Activated CD8-positive, alpha-beta memory T cell treated with anti-CD3 and anti-CD28 coated beads, Interleukin-2, amount 50 U/mL, for 1 hour (primary cell): Measurements from ENCODE around the gene MMP10.

Source experiments
- DNase-seq: peaks from one replicate; pipeline ENCODE4 v3.0.0-alpha.2; 2020; ENCODE audit errors: extremely low read depth

The MMP10 gene

DNA sequence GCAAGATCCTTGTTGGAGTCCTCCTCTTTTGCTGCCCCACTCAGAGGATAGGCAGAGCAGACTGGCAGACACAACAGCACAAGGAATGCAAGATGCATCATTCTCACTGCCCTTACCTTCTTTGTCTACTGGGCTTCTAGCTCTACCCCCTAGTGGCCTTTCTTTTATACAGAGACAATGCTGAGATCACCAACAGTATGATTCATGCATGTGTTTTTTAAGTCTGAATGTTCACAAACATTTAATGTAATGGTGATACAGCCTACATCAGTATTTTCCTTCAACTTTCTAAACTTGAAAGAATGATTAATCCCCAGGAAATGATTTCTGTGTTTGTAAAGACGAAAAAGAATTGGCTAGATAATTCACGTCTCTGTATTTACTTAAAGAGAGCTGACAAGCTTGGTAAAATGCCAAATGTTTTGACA lies at the start of gene MMP10:
MMP10 (minus strand) TSS at position 138 of the 428 bp plus-strand sequence; CDS start at position 101, 37 bp downstream.
- no peak for DNase-seq

DNA sequence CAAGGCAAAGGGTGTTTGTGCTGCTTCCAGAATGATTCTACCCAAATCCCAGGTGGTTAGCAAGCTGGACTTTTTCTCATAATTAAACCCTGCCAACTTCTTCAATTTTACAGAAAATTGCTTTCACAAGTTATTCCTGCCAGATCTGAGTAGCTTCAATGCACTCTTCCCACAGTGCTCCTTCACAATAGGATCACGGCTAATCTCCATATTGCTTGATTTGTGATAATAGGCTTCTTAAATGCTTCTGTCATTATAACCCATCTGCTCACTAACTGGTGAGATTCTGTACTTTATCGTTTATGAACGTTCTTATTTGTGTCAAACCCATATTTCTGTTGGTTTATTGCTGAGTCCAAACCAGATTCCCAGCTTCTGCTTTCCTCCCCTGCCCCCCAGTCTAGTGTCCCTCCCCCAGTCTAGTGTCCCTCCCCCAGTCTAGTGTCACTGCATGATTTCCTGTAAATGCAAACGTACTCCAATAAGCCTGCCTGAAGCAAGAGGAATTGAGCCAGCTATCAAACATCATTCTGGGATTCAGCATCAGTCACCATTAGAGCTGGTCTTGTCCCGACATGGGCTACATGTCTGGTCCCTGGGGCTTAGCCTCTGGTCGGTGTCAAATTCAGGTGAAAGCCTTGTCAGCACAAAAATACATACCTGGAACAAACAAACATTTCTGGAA lies 49.0 kb upstream of the MMP10 start:
- DNase-seq: no peak

DNA sequence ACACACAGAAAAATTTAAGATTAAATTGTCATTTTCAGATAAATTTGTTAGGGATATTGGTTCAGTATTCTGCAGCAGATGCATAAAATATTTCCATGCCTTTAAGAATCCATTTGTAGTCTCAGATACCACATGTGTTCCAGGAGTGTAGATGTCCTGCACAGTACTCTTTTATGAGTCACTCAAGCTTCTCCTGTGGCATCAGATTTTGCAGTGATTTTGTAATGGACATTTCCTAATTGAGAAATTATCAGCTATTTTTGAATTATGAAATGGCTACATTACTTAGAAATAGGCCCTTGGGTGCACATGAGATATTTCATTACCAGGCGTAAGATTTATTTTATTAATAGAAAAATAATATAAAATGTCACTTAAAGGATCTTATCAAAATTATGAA lies 44.1 kb upstream of the MMP10 start:
- no peak for DNase-seq

DNA sequence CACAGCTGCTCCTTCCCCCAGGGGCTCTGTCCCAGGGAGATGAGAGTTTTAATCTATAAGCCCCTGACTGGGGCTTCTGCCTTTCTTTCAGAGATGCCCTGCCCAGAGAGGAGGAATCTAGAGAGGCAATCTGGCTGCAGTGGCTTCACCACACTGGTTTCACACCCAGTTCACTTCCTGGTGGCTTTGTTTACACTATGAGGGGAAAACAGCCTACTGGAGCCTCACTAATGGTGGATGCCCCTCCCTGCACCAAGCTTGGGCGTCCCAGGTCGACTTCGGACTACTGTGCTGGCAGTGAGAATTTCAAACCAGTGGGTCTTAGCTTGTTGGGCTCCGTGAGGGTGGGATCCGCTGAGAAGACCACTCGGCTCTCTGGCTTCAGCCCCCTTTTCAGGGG lies 39.1 kb upstream of the MMP10 start:
- DNase-seq: no peak

DNA sequence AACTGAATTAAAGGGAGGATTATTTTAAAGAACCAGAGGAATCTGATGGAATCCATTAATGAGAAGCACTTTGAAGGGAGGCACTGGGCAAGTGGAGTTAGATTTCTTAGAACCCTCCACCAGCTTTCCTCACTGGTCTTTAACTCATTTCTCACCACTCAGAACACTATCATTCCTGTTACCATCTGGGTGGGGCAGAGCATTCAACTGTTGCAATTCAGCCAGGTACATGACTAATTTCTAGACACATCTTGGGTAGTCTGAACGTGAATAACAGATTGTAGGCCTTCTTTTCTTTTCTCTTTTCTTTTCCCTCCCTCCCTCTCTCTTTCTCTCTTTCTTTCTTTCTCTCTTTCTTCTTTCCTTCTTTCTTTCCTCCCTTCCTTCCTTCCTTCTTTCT lies 33.1 kb upstream of the MMP10 start:
- no peak for DNase-seq

DNA sequence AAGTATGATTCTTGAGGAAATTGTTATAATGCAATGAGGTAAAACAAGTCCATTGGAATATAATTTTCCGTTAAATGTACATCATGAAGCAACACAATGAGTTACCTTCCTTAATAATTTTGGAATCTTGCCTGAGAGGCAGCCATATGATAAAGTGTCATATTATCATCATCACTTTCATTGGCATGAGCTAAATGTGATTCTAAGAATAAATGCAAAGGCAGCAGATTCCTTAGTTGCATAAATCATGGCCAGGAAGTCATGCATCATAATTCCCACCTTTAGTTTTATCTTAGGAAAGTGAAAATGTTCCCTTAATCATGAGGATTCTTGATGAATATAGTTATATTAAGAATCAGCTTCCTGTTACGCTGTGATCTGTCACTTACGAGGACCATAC lies 31.8 kb upstream of the MMP10 start:
- no peak for DNase-seq

DNA sequence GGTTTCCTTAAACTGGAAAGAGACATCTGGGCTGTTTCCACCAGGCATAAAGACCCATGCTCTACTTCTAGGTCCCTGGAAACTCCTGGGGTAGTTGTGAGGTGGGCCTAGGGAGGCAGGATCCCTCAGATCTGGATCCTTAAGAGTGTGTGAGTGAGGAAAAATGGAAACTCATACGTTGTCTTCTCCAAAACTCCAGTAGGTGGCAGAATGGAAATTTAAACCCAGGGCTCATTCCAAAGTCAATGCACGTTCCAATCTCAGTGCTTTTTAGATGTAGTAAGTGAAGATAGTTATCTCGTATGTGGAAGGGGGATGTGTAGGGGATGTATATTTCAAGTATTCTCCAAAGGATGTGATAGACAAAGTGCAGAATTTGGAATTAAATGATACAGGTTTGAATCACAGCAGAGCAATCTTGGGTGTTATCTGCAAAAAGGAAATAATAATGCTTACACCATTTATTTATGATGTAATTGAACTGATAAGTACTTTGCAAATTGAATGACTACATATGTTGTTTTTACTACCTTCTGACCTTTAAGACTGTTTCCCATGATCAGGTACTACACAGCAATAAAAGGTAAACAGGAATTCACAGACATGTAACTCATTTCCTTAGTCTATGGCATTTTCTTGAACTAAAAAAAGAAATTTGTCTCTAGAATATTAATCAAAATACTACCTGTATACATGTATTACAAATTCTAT lies 30.7 kb upstream of the MMP10 start:
- no peak for DNase-seq

DNA sequence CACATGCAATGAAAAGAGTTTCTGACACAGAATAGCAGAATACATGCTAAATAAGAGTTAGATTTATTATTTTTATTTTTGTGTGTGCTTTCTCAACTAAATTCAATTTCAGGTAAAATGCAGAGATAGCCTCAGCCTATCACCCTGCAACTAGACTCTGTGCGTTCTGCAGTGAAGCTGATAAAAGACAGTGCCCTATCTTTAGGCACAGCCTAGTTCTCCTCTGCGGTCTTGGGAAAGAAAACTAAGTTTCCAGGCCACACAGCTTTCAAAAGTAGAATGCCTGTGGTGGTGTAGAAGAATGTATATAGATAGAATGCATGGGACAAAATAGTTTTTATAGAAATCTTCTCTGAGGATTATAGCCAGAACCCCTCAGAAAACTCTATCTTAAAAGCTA lies 29.5 kb upstream of the MMP10 start:
- no peak for DNase-seq

DNA sequence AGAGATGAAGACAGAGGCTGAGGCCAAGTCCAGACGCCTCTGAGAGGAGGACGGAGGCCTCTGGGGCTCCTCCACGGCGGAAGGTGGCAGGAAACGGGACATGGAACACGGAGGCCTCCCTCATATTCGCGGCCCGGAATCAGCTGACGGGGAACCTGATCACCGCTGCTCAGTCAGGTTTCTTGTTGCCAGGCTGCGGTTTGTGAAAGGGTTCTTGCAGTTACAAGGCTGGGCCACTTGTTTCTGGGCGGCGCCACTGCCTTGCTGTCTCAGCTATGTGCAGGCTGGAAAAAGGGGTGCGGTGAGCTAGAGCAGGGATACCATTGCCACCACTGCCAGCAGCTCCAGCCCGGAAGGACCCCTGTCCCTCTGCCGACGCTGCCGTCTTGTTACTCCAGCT lies 27.5 kb upstream of the MMP10 start:
- DNase-seq: no peak

DNA sequence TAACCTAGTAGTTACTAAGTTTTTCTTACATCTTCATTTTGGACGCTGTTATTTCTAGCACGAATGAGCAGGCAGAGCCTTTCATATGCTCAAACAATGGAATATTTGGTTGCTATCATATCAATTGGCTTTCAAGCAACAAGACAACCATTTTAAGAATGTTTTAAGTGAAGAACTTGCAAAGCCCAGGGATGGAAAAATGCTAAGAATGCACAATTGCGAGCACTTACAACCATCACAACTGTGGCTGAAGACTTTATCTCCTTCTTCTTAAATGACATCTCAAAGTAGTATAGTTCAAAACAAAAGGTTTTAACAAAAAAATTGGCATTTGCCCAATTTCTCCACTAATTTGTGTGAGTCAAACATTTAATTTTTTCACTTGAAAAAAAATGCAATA lies 25.9 kb upstream of the MMP10 start:
- no peak for DNase-seq

DNA sequence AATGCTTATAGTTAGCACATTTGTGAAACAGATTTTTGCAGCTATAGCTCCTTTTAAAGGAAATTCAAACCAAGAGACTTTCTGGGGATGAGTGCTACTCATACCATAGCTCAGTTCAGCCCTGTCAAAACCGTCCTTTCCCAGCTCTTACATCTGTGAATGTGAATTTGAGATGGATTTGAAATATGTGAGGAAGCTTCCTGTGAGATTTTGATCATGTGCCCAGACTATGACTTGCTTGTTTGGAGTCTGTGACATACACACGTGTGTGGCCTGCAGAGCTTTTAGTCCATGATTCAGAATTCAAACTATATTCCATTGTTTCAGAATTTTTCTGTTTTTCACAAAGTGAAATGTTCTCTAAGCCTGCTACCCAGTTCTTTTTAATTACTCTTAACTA lies 21.9 kb upstream of the MMP10 start:
- DNase-seq: no peak

DNA sequence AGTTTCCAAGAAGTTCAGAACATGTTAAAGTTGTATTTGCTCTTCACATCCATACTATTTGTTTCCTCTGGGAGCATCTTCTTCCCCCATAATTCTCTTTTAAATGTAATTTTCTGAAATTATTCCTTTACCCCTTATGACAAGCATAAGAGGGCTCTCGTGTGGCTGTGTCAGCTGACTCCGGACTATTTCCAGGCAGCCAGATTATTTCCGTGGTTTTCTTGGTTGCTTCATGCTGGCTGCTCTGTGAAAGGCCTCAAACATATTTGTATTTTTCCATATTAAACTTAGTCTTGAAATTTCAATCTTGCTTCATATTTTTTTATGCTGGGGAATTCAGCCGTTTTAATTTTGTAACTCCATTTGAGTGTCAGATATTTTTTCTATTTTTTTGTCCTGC lies 20.3 kb upstream of the MMP10 start:
- DNase-seq: no peak

DNA sequence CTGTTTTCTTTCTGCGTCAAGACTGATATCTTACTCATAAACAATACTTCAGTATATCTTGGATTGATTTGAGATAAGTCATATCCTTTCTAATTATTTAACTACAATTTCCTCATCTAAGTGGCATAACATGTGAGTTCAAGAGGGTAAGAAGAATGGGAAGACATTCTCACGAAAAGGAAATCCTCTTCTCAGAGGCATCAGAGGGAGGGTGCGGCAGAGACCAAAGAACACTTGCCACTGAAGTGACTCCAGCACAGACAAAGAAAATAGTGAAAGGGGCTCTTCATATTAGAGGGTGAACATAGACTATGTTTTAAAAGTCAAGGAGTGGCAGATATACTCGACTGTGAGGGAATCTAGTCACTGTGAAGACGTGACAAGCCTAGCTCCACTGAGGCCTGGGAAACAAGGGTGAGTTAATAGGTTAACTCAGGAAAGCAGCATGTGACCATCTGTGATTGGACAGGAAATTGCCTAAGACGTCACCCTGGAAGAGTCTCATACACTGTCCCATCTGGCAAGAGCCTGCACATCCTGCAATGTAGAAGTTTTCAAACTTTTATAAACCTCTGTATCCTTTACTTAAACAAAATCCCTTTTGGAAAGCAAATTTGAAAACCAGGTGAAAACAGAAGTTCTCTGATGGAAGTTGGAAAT lies 19.4 kb upstream of the MMP10 start:
- no peak for DNase-seq

DNA sequence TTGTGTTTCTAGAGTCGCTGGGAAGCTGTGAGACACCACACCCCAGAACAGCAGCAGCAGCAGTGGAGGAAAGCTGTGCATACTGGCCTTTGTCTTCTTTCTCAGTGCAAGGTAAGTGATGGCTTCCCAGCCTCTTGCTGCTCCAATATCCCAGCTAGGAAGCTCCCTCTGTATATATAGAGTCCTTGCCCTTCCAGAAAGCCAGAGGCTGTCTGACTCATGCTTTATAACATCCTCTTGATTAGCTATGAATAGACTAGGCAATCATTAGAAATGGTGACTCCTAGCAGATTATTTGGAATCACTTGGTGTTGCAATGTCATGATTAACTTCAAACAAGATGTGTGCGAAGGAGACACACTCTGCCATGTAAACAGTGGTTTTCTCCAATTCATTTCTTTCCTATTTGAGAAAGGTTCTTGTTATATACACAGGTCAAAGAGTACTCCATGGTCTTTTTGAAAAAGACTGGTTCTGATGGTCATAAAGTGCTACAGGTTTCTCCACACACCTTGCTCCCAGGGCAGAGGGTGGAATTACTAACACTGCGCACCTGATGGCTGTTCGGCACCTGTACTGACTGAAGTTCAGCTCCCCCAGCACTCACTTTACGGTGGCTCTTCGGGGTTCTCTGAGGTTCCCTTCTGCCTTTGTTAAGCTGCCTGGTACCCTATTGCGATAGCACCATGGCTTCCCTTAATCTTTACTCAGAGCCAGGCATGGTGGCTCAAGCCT lies 17.8 kb upstream of the MMP10 start, which contains the start of gene MMP1:
MMP1 (minus strand) TSS at position 149 of the 735 bp plus-strand sequence; CDS start at position 81, 68 bp downstream.
- no peak for DNase-seq

DNA sequence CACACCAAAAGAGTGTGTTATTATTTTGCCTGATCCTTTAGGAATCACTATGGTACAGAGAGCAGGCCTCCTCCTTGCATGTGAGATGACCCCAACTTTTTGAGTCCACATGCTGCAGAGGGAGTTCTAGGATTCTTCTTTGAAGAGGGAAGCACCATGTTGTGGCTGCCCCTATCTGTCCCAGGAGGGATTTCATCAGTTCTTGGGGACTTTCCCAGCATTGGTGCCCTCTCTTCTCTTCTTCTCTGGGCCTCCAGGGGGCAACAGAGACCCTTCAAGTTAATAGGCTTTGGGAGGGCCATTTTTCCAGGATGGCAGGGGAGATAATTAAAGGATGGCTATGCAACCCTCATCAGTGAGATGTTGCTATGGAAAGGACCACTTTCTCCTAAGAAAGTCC lies 14.0 kb upstream of the MMP10 start:
- DNase-seq: no peak

DNA sequence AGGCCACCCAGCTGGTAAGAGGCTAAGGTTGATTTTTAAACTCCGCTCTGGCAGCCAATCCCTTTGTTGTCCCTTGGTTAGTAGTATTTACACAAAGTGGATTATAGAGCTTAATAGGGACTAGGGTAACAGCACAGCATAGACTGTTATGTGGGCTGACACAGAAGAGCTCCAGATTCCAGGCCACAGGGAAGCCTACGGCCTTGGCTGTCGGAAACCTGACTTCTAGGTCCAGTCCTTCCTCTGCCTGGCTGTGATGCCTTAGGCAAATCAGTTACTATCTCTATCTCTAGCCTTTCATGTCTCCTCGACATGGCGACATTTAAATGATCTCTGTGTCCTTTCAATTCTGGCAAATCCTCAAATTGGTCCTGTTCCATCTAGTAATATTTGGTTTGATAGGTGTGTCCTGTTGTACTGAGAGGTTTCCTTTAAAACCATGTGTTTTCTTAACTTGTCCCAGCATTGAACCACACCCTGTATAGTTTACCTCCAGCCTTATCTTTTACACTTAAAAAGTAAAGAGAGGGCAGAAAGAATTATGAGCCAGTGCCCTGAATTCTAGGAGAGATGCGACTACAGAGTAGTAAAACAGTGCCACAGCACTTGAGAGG lies 13.4 kb upstream of the MMP10 start:
- DNase-seq: no peak

DNA sequence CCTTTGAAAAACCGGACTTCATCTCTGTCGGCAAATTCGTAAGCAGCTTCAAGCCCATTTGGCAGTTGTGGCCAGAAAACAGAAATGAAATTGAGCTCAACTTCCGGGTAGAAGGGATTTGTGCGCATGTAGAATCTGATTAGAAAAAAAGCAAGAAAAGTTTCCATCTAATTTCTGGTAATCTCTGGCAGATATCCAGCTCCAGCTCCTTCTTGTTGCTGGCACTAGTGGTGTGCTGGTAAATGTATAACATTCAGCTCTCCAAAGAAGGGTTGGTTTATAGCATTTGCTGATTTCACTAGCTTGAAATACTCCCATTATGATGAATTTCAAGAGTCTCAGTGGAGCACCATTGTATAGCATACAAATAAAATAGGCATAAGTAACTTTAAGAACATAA lies 12.2 kb upstream of the MMP10 start:
- DNase-seq: no peak

DNA sequence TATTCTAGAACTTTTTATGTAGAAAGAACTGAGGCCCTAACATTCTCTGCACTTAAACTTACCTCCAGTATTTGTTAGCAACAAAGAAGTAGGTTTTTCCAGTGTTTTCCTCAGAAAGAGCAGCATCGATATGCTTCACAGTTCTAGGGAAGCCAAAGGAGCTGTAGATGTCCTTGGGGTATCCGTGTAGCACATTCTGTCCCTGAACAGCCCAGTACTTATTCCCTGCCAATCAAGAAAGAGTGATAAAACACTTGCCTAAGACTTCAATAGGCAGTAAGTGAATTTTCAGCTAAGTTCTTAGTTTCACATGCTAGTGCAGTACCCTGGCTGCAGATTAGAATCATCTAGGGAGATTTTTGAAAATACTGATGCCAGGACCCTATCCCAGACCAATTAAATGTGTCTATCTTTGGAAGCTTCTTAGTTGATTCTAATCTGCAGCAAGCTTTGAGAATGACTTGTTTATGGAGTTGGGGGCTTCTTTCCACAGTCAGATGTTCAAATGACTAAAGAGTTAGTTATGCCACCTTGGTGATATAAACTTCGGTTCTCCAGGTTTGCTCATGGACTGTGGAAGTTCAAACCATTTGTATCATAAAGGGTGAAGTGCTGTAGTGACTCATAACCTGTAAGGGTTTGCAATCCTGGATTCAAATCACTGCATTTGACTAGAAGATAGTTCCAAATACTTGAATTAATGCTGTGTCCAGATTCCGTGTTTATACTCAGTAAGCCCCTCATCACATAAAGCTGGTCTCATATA lies 11.0 kb upstream of the MMP10 start:
- DNase-seq: no peak

DNA sequence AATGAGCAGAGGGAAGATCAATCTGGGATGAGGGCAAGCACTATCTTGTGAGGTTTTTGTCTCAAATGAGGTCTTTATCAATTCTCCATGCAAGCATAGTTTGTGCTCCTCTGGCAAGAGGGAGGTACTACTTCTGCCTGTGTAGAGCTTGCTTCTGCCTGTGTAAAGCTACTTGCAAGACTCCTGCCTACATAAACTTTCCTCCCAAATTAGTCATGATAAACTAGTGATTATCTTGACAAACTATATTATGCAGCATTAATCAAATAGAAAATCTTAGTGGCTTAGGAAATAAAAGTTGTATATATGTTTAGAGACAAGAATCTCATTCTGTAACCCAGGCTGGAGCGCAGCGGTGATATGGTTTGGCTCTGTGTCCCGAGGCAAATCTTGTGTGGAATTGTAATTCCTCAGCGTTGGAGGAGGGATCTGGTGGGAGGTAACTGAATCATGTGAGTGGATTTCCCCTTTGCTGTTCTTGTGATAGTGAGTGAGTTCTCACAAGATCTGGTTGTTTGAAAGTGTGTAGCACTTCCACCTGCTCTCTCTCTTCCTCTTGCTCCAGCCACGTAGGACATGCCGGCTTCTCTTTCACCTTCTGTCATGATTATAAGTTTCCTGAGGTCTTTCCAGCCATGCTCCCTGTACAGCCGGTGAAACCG lies 8.0 kb upstream of the MMP10 start:
- no peak for DNase-seq

DNA sequence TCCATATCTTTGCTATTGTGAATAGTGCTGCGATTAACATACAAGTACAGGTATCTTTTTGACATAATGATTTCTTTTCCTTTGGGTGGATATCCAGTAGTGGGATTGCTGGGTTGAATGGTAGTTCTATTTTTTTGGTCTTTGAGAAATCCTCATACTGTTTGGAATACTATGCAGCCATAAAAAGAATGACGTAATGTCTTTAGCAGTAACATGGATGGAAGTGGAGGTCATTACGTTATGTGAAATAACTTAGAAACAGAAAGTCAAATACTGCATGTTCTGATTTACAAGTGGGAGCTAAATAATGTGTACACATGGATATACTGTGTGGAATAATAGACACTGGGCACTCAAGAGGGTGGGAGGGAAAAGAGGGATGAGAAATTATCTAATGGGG lies 4.0 kb upstream of the MMP10 start:
- DNase-seq: no peak

DNA sequence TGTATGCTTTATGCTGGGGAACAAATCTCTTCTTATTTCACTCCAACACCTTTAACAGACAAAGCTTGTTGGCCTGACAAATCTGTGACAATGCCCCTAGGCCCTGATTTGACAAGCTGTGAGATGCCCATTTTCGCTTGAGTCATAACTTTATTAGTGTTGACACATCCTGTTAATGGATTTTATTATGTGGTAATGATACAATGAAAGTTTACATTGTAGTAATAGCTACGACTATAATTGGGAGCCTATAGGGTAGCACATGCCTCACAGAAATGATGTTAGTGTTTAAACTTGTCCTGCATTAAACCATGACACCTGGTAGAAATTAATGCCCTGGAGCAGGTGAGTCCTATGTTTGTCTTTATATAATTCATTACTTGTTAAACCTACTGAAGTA lies 3.3 kb upstream of the MMP10 start:
- no peak for DNase-seq
